Parathyroid adenoma (tissue), 2 donors: Measurements from ENCODE around the gene GOLGA2.
"Not testable (repeated sequence)": the region's sequence is repeated elsewhere in the genome, so short reads cannot be mapped to it uniquely, and the experiment has no call there.

Experiments used
- H2AFZ ChIP-seq: fragments of 300-600 bp; sonication (generic); one replicate; pipeline ENCODE4 v1.7.0; 2017; ENCODE audit warnings: antibody characterized with exemption, mild to moderate bottlenecking
- H3K27ac ChIP-seq: fragments of 300-600 bp; sonication (generic); one replicate; pipeline ENCODE4 v1.7.0; 2017
- H3K27me3 ChIP-seq: fragments of 300-600 bp; sonication (generic); one replicate; pipeline ENCODE4 v1.7.0; 2017; ENCODE audit warnings: low read length; ENCODE audit not compliant: control insufficient read depth, insufficient read depth
- H3K36me3 ChIP-seq: fragments of 300-600 bp; sonication (generic); one replicate; pipeline ENCODE4 v1.7.0; 2017; ENCODE audit warnings: low read length; ENCODE audit not compliant: control insufficient read depth, insufficient read depth
- H3K4me1 ChIP-seq: fragments of 300-600 bp; sonication (generic); one replicate; pipeline ENCODE4 v1.7.0; 2017; ENCODE audit warnings: control low read depth
- H3K4me2 ChIP-seq: fragments of 300-600 bp; sonication (generic); one replicate; pipeline ENCODE4 v1.7.0; 2017; ENCODE audit warnings: low read length
- H3K4me3 ChIP-seq: fragments of 300-600 bp; sonication (generic); one replicate; pipeline ENCODE4 v1.7.0; 2017; ENCODE audit warnings: low read depth, low read length
- H3K79me2 ChIP-seq: fragments of 300-600 bp; sonication (generic); one replicate; pipeline ENCODE4 v1.7.0; 2017; ENCODE audit warnings: control low read depth
- H3K9ac ChIP-seq: fragments of 300-600 bp; sonication (generic); one replicate; pipeline ENCODE4 v1.7.0; 2017; ENCODE audit warnings: mild to moderate bottlenecking
- H3K9me3 ChIP-seq: fragments of 300-600 bp; sonication (generic); one replicate; pipeline ENCODE4 v1.7.0; 2017; ENCODE audit warnings: low read length; ENCODE audit not compliant: control insufficient read depth
- TF ChIP-seq, protein P1 (sequence below): fragments of 300-600 bp; sonication (generic); IDR thresholded peaks from one replicate; pipeline ENCODE4 v1.7.0; 2017; ENCODE audit warnings: antibody characterized with exemption, mild to moderate bottlenecking
- donor health status: primary hyperparathyroidism.

Gene GOLGA2

DNA sequence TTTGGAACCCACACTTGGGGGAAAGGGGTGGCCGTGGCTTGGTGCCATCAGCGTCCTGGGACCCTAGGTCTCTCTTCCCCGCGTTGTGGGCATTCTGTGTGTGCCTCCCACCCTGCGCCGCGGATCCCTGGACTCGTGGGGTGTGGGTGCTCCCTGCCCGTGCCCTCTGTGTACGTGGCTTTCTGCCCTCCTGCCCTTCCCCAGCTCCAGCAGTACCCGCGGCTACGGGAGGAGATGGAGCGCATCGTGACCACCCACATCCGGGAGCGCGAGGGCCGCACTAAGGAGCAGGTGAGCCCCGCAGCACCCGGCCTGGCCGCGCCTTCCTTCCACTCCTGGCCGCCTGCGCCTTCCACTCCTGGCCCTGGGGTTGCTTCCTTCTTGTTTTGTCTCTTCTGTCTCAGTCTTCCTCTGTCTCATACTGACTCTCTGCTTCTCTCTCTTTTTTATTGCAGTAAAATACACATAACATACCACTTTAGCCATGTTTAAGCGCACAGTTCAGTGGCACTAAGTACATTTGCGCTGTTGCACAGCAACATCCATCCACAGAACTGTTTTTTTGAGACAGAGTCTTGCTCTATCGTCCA, 41.9 kb downstream of the GOLGA2 start:
- H2AFZ ChIP-seq = peak overlapping the region; percentile 28
- H3K27ac ChIP-seq = no peak overlapping the region
- H3K4me3 ChIP-seq = no peak overlapping the region
- no peaks in the 10 kb centered on the region for H3K79me2 ChIP-seq
- H3K27me3 ChIP-seq = no peaks in the 10 kb centered on the region
- H3K9me3 ChIP-seq = no peaks in the 10 kb centered on the region
- no peak overlapping the region for H3K4me2 ChIP-seq
- H3K36me3 ChIP-seq = no peaks in the 10 kb centered on the region
- TF ChIP-seq, protein P1, sequence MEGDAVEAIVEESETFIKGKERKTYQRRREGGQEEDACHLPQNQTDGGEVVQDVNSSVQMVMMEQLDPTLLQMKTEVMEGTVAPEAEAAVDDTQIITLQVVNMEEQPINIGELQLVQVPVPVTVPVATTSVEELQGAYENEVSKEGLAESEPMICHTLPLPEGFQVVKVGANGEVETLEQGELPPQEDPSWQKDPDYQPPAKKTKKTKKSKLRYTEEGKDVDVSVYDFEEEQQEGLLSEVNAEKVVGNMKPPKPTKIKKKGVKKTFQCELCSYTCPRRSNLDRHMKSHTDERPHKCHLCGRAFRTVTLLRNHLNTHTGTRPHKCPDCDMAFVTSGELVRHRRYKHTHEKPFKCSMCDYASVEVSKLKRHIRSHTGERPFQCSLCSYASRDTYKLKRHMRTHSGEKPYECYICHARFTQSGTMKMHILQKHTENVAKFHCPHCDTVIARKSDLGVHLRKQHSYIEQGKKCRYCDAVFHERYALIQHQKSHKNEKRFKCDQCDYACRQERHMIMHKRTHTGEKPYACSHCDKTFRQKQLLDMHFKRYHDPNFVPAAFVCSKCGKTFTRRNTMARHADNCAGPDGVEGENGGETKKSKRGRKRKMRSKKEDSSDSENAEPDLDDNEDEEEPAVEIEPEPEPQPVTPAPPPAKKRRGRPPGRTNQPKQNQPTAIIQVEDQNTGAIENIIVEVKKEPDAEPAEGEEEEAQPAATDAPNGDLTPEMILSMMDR = no peak
- no peaks in the 10 kb centered on the region for H3K4me1 ChIP-seq
- no peak overlapping the region for H3K9ac ChIP-seq

DNA sequence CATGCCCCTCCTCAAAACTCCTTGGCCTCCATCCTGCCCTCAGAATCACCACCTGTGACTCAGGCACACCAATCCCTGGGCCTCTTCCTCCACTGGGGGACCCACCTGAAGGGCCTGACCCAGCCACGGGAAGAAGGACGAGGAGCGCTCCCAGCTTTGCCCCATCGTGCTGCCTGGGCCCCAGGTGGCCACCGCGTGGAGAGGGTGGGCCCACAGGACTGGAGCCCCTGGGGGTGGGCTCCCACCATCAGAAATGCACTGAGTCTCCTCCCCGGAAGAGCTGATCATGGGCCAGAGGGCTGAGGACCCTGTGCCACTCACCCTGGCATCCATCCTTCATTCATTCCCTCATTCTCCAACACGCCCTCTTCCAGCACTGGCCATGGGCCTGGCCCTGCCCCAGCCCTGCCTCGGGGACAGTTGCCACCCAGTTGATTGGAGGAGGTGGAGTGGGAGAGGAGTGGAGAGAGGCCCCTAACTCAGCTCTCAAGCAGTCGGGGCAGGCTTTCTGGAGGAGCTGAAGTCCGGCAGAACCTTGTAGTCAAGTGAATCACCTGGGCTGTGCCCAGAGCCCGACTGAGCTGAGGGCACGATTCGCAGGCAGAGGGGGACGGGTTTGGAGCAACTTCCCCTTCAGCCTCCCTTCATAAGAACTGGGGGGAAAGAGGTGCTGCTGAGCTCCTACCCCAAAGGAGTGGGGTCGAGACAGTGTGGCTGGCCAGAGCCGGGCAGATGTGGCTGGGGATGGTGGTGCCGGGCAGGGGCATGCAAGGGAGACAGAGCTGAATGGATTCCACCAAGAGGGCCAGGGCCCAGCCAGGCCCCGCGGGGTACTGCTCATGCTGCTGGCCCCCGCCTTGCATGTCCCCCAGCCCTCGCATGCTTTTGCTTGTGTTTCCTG, 43.0 kb downstream of the GOLGA2 start:
- H3K9me3 ChIP-seq = no peaks in the 10 kb centered on the region
- no peaks in the 10 kb centered on the region for H3K4me1 ChIP-seq
- no peak overlapping the region for H3K9ac ChIP-seq
- no peaks in the 10 kb centered on the region for H3K79me2 ChIP-seq
- H3K4me3 ChIP-seq = no peak overlapping the region
- H3K27me3 ChIP-seq = no peaks in the 10 kb centered on the region
- no peaks in the 10 kb centered on the region for H3K36me3 ChIP-seq
- TF ChIP-seq, protein P1 = no peak
- H3K27ac ChIP-seq = no peak overlapping the region
- no peak overlapping the region for H3K4me2 ChIP-seq
- no peak overlapping the region for H2AFZ ChIP-seq

DNA sequence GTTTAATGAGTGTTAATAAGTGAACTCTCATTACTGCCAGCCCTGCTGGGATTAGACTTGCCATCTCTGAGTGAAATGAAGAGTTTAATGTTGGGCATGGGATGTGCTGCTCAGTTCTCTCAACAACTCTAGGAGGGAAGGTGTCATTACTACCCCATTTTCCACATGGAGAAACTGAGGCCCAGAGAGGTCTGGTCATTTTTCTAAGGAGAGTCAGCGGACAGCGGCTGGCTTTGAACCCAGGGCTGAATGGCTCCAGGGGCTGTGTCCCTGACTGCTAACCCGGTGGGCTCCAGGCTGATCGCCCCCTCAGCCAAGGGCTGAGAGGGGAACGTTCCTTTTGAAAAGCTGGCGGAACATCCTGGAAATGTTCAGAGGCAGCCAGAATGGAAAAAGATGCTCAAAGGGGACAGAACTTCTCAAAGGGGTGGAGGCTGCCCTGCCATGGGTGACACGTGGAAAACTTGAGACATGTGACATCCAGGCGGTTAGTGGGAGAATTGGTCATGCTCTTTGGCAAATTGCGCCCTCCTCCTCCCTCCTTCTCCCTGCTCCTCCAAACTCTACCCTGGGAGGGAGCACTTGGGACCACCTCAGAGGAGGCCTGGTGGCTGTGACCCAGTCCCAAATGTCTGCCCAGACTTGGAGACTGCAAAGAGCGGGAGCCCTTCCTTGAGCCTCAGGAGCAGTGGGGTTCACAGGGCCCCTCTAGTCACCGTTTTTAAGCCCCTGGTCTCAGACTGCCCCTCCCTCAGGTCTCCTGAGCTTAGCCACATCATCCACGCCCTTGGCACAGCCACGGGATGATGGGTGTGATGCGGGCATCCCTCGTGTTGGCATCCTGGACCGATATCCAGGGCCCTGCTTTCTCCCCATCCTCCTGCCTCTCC, 43.9 kb downstream of the GOLGA2 start:
- Histone ChIP-seq H3K9me3 (no peaks in the 10 kb centered on the region), H3K27me3 (no peaks in the 10 kb centered on the region), H3K79me2 (no peaks in the 10 kb centered on the region), H3K4me3 (no peak overlapping the region), H3K9ac (no peak overlapping the region), H3K4me1 (no peaks in the 10 kb centered on the region), H3K27ac (no peak overlapping the region), H3K4me2 (no peak overlapping the region), H2AFZ (no peak overlapping the region), H3K36me3 (no peaks in the 10 kb centered on the region)
- TF ChIP-seq, protein P1 = no peak

DNA sequence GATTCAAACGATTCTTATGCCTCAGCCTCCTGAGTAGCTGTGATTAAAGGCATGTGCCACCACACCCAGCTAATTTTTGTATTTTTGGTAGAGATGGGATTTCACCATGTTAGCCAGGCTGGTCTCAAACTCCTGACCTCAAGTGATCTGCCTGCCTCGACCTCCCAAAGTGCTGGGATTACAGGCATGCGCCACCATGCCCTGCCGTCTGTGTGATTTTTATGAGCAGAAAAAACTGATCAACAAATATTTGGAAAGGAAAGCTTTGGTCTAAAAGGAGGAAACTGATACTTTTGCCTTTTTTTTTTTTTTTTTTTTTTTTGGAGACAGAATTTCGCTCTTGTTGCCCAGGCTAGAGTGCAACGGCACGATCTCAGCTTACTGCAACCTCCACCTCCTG, 44.9 kb downstream of the GOLGA2 start:
- not testable (repeated sequence) for H3K9ac ChIP-seq, H3K4me3 ChIP-seq, H3K4me2 ChIP-seq, H3K27ac ChIP-seq, H3K36me3 ChIP-seq, H3K79me2 ChIP-seq, H3K9me3 ChIP-seq, H3K4me1 ChIP-seq, H3K27me3 ChIP-seq, H2AFZ ChIP-seq

DNA sequence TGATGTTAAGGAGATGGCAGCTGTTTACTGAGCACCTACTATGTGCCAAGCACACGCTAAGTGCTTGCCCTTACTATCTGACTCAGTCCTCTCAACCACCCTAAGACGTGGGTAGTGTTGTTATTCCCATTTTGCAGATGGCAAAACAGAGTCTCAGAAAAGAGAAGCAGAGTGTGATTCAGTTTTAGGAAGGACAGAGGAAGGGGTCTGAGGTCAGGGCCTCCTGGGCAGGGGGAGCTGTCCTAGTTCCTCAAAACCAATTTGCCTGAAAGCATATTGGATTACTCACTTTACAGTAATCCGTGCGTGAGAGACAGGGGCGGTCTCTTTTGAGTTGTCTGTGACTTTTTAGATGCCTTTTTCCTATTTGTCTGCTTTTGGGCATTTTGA, 49.4 kb downstream of the GOLGA2 start:
- no peak overlapping the region for H3K27ac ChIP-seq
- H2AFZ ChIP-seq = no peak overlapping the region
- no peaks in the 10 kb centered on the region for H3K79me2 ChIP-seq
- no peaks in the 10 kb centered on the region for H3K36me3 ChIP-seq
- no peaks in the 10 kb centered on the region for H3K4me1 ChIP-seq
- no peak overlapping the region for H3K4me3 ChIP-seq
- H3K9me3 ChIP-seq = no peaks in the 10 kb centered on the region
- H3K4me2 ChIP-seq = no peak overlapping the region
- TF ChIP-seq, protein P1 = no peak
- no peak overlapping the region for H3K9ac ChIP-seq
- no peaks in the 10 kb centered on the region for H3K27me3 ChIP-seq
